Activated B cell treated with CpG ODN at 0.5 μM for 24 hours (primary cell): Measurements from ENCODE around the gene NR1I2. TPM values are rescaled to one million over a fixed set of nuclear protein-coding genes. Genes with fewer than 3 reads are reported as not detected.

Source experiments
- ATAC-seq: fragments of 200-7000 bp; cut with Tn5 transposase; one replicate; pipeline ENCODE4 v1.10.0; 2021; ENCODE audit warnings: low read depth, mild to moderate bottlenecking, moderate library complexity
- CTCF ChIA-PET: fragments of 350-600 bp; sonication (Branson Sonifier 250); formaldehyde crosslinking; loops from one replicate; lab custom pipeline; 2021; ENCODE audit warnings: antibody characterized with exemption; lab: Charles Lee
- POLR2A ChIA-PET: fragments of 350-600 bp; sonication (Branson Sonifier 250); formaldehyde crosslinking; loops from one replicate; lab custom pipeline; 2021; ENCODE audit warnings: antibody characterized with exemption; lab: Charles Lee
- DNase-seq: peaks from one replicate; pipeline ENCODE4 v3.0.0; 2022
- H3K27ac Mint-ChIP-seq: one replicate; pipeline ENCODE4 v1.8.0; 2020; ENCODE audit warnings: mixed read lengths
- H3K27me3 Mint-ChIP-seq: one replicate; pipeline ENCODE4 v1.8.0; 2021; ENCODE audit warnings: mixed read lengths
- H3K36me3 Mint-ChIP-seq: one replicate; pipeline ENCODE4 v1.8.0; 2021; ENCODE audit warnings: low read depth, mixed read lengths
- H3K4me1 Mint-ChIP-seq: one replicate; pipeline ENCODE4 v1.8.0; 2021; ENCODE audit warnings: mixed read lengths
- H3K4me3 Mint-ChIP-seq: one replicate; pipeline ENCODE4 v1.8.0; 2020; ENCODE audit warnings: mild to moderate bottlenecking, mixed read lengths
- H3K9me3 Mint-ChIP-seq: one replicate; pipeline ENCODE4 v1.8.0; 2020; ENCODE audit warnings: mixed read lengths
- intact Hi-C: fragments of 100-400 bp; cut with micrococcal nuclease; formaldehyde crosslinking; loops from one replicate; pipeline ENCODE4 v1.15.1; 2024
- total RNA-seq: library from RNA; stranded (reverse); gene quantifications from 2 replicates; pipeline ENCODE4 v1.2.3, GENCODE V29; 2022
- TF ChIP-seq, protein P1 (sequence below): fragments of 200-600 bp; IDR thresholded peaks from one replicate; pipeline ENCODE4 v1.8.0; 2022; ENCODE audit warnings: antibody characterized with exemption, mild to moderate bottlenecking

Gene NR1I2
- total RNA-seq, 1 donor from 2014 or later: 1.1 TPM

GRCh38 chr3:119768668-119769393 lies 13.1 kb upstream of the NR1I2 start:
- POLR2A ChIA-PET: no interaction called here
- Mint-ChIP-seq H3K27me3 (peaks cover 6% of the 10 kb centered on the region), H3K4me1 (no peaks in the 10 kb centered on the region), H3K27ac (no peak overlapping the region), H3K9me3 (no peaks in the 10 kb centered on the region), H3K4me3 (no peak overlapping the region), H3K36me3 (no peaks in the 10 kb centered on the region)
- CTCF ChIA-PET: no interaction called here
- DNase-seq (no peak), ATAC-seq (no peak)
- TF ChIP-seq, protein P1, sequence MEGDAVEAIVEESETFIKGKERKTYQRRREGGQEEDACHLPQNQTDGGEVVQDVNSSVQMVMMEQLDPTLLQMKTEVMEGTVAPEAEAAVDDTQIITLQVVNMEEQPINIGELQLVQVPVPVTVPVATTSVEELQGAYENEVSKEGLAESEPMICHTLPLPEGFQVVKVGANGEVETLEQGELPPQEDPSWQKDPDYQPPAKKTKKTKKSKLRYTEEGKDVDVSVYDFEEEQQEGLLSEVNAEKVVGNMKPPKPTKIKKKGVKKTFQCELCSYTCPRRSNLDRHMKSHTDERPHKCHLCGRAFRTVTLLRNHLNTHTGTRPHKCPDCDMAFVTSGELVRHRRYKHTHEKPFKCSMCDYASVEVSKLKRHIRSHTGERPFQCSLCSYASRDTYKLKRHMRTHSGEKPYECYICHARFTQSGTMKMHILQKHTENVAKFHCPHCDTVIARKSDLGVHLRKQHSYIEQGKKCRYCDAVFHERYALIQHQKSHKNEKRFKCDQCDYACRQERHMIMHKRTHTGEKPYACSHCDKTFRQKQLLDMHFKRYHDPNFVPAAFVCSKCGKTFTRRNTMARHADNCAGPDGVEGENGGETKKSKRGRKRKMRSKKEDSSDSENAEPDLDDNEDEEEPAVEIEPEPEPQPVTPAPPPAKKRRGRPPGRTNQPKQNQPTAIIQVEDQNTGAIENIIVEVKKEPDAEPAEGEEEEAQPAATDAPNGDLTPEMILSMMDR: no peak
- intact Hi-C loops: no loop called here

DNA sequence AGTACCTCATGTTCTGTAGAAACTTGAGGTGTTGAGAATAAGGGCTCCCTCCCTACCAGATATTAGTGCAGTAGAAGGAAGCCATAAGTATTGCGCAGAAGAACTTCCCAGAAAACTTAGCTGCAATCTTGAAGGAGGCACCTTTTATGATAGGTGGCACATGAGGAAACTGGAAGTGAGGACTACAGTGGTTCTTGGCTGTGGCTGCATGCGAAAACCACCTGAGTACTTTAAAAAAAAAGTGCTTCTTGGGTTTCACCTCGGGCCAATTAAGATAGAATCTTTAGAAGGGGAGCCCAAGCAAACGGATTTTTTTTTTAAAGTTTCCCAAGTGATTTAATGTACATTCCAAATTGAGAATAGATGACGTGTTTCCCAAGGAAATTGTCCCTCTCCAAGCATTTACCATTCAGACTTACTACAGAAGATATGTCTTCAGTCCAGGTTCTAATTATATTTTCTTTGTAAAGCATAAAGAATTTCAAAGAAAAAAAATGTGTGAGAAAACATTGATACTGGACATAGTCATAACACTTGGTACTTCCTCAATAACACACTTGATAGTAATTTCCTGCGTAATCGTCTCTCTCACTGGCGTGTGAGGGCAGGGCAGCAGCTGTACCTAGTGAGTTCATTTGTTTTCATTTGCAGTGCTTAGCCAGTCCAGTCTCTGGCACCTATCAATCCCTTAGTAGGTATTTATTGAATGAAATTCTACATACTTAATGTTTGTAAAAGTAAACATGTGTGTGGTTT lies 12.3 kb upstream of the NR1I2 start:
- no peak for ATAC-seq
- no peak for DNase-seq
- intact Hi-C loops: no loop called here
- H3K9me3 Mint-ChIP-seq: no peaks in the 10 kb centered on the region
- ChIA-PET CTCF (no interaction called here), POLR2A (no interaction called here)
- H3K4me1 Mint-ChIP-seq: no peaks in the 10 kb centered on the region
- TF ChIP-seq, protein P1: no peak
- no peak overlapping the region for H3K27ac Mint-ChIP-seq
- peaks cover 6% of the 10 kb centered on the region for H3K27me3 Mint-ChIP-seq
- no peaks in the 10 kb centered on the region for H3K36me3 Mint-ChIP-seq
- no peak overlapping the region for H3K4me3 Mint-ChIP-seq

- CTCF ChIA-PET: no interaction called here
- ATAC-seq: no peak
- H3K9me3 Mint-ChIP-seq: peaks cover 5% of the 10 kb centered on the region
- TF ChIP-seq, protein P1: no peak
- H3K36me3 Mint-ChIP-seq: no peaks in the 10 kb centered on the region
- H3K4me3 Mint-ChIP-seq: no peak overlapping the region
- intact Hi-C loops: no loop called here
- POLR2A ChIA-PET: no interaction called here
- H3K27me3 Mint-ChIP-seq: peaks cover 6% of the 10 kb centered on the region
- no peak overlapping the region for H3K27ac Mint-ChIP-seq
- no peaks in the 10 kb centered on the region for H3K4me1 Mint-ChIP-seq
- no peak for DNase-seq
These were observed 7.5 kb upstream of the NR1I2 start for GRCh38 chr3:119774444-119774843.

DNA sequence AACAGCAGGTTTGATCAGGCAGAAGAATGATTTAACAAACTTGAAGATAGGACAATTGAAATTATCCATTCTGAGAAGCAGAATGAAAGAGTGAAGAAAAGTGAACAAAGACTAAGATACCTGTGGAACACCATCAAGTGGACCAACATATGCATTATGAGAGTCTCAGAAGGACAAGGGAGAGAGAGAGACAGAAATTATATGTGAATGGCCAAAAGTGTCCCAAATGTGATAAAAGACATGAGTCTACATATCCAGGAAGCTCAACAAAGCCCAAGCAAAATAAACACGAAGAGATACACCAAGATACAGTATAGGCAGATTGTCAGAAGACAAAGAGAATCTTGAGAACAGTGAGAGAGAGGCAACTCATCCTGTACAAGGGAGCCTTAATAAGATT lies 5.6 kb upstream of the NR1I2 start:
- DNase-seq (no peak), ATAC-seq (no peak)
- Mint-ChIP-seq H3K27me3 (peaks cover 6% of the 10 kb centered on the region), H3K36me3 (no peaks in the 10 kb centered on the region), H3K9me3 (peaks cover 5% of the 10 kb centered on the region), H3K27ac (no peak overlapping the region), H3K4me1 (no peaks in the 10 kb centered on the region), H3K4me3 (no peak overlapping the region)
- intact Hi-C loops: no loop called here
- ChIA-PET CTCF (no interaction called here), POLR2A (no interaction called here)
- TF ChIP-seq, protein P1: no peak

GRCh38 chr3:119778176-119778575 lies 3.7 kb upstream of the NR1I2 start:
- TF ChIP-seq, protein P1: no peak
- intact Hi-C loops: no loop called here
- DNase-seq (no peak), ATAC-seq (no peak)
- CTCF ChIA-PET: no interaction called here
- H3K36me3 Mint-ChIP-seq: no peaks in the 10 kb centered on the region
- H3K4me3 Mint-ChIP-seq: no peak overlapping the region
- no peak overlapping the region for H3K27ac Mint-ChIP-seq
- no peaks in the 10 kb centered on the region for H3K27me3 Mint-ChIP-seq
- POLR2A ChIA-PET: no interaction called here
- H3K4me1 Mint-ChIP-seq: no peaks in the 10 kb centered on the region
- H3K9me3 Mint-ChIP-seq: peaks cover 5% of the 10 kb centered on the region
